Stimulated activated CD4-positive, alpha-beta T cell treated with anti-CD3 and anti-CD28 coated beads, Interleukin-1b, Interleukin-23, amount 100 ng/mL, for 24 hours (primary cell): ENCODE data around the gene MACO1.
"Not testable (repeated sequence)": the region's sequence is repeated elsewhere in the genome, so short reads cannot be mapped to it uniquely, and the experiment has no call there.

Experiments used
- DNase-seq, 4 experiments: peaks; one replicate each; pipeline ENCODE4 v3.0.0-alpha.2; 2020; ENCODE audit warnings: low read depth in 4 of 4, low spot score in 1 of 4

MACO1 gene

GRCh38 chr1:25423206-25423605 lies 7.5 kb upstream of the MACO1 start:
- DNase-seq = not testable (repeated sequence)

GRCh38 chr1:25425098-25426085 lies 5.3 kb upstream of the MACO1 start:
- DNase-seq = no peak

GRCh38 chr1:25427696-25428095 lies 3.0 kb upstream of the MACO1 start:
- no peak for DNase-seq

GRCh38 chr1:25428475-25429166 lies 2.1 kb upstream of the MACO1 start:
- no peak for DNase-seq

- no peak for DNase-seq
Measured at GRCh38 chr1:25430967-25431881, 527 bp downstream of the MACO1 start.

- DNase-seq = no peak
Measured at GRCh38 chr1:25431955-25432719, 1.4 kb downstream of the MACO1 start.

GRCh38 chr1:25432749-25433388 lies 2.2 kb downstream of the MACO1 start:
- DNase-seq = no peak

- DNase-seq = no peak
Measured at GRCh38 chr1:25433389-25434186, 2.9 kb downstream of the MACO1 start.

GRCh38 chr1:25435397-25436108 lies 4.9 kb downstream of the MACO1 start:
- no peak for DNase-seq

GRCh38 chr1:25437672-25438071 lies 7.0 kb downstream of the MACO1 start:
- DNase-seq = no peak

GRCh38 chr1:25439287-25439686 lies 8.6 kb downstream of the MACO1 start:
- no peak for DNase-seq

GRCh38 chr1:25442178-25442577 lies 11.5 kb downstream of the MACO1 start:
- DNase-seq = no peak

GRCh38 chr1:25443030-25443699 lies 12.5 kb downstream of the MACO1 start:
- DNase-seq = no peak

GRCh38 chr1:25444604-25445003 lies 13.9 kb downstream of the MACO1 start:
- DNase-seq = not testable (repeated sequence)

GRCh38 chr1:25445993-25446538 lies 15.4 kb downstream of the MACO1 start:
- DNase-seq = no peak

GRCh38 chr1:25447547-25447946 lies 16.9 kb downstream of the MACO1 start:
- no peak for DNase-seq

GRCh38 chr1:25450891-25451290 lies 20.2 kb downstream of the MACO1 start:
- no peak for DNase-seq

- DNase-seq = no peak
Measured at GRCh38 chr1:25451908-25452307, 21.2 kb downstream of the MACO1 start.
